HCT116 (cell line): ENCODE measurements around the gene ANGEL1. TPM values are rescaled to one million over a fixed set of nuclear protein-coding genes. Genes with fewer than 3 reads are reported as not detected.

Experiments used
- ATAC-seq: fragments of 200-7000 bp; cut with Tn5 transposase; 2 replicates; pipeline ENCODE4 v1.9.1; 2020; ENCODE audit warnings: mild to moderate bottlenecking, moderate library complexity
- BruUV-seq: library from RNA; stranded (reverse); fragments of 400-500 nt; replicated peaks from 2 replicates; lab custom pipeline; 2021; lab: Mats Ljungman, UMichigan
- CTCF ChIA-PET: fragments of 300-600 bp; sonication (Branson Sonifier 250); formaldehyde crosslinking; loops from one replicate; lab custom pipeline; 2021; ENCODE audit warnings: antibody characterized with exemption; lab: Charles Lee
- POLR2A ChIA-PET: fragments of 300-600, 350-600 bp; sonication (Branson Sonifier 250); formaldehyde crosslinking; loops from one replicate; lab custom pipeline; 2021; ENCODE audit warnings: antibody characterized with exemption; lab: Charles Lee
- RAD21 ChIA-PET, 2 experiments: fragments of 300-600 bp; sonication (Branson Sonifier 250); formaldehyde crosslinking; loops; one replicate each; lab custom pipeline; 2023; ENCODE audit warnings: low total read pairs in 2 of 2; ENCODE audit not compliant: uncharacterized antibody in 2 of 2, unreplicated experiment in 2 of 2, low non-redundant PET in 1 of 2; lab: Charles Lee
- DNase-seq: peaks from one replicate; pipeline ENCODE4 v3.0.0-alpha.2; 2010; ENCODE audit warnings: low read depth, low spot score
- H2AFZ ChIP-seq: fragments of 200-600 bp; shearing (Covaris generic), sonication (generic); 2 replicates; pipeline ENCODE4 v1.6.1; 2017; ENCODE audit warnings: low read depth, mixed run types, mixed read lengths, antibody characterized with exemption, low read length; ENCODE audit not compliant: poor library complexity, severe bottlenecking
- H3K27ac ChIP-seq: 2 replicates; pipeline ENCODE4 v1.5.1; 2012; ENCODE audit warnings: low read depth, low read length
- H3K27me3 ChIP-seq: fragments of 200-600 bp; sonication (generic); 2 replicates; pipeline ENCODE4 v1.6.1; 2016; ENCODE audit warnings: mixed run types, low read length, mixed read lengths; ENCODE audit not compliant: insufficient read depth
- H3K36me3 ChIP-seq, 2 experiments: fragments of 200-500 bp in 1 of 2; fragments of 200-600 bp in 1 of 2; sonication (Bioruptor generic) in 1 of 2; sonication (generic) in 1 of 2; 2 replicates each; pipeline versions ENCODE4 v1.5.1 to v1.6.1; 2014 to 2016; ENCODE audit warnings: low read length in 2 of 2, inconsistent platforms in 1 of 2, mixed read lengths in 1 of 2, mixed run types in 1 of 2; ENCODE audit not compliant: insufficient read depth in 2 of 2, control insufficient read depth in 1 of 2
- H3K4me1 ChIP-seq, 2 experiments: fragments of 200-600 bp in 1 of 2; sonication (generic) in 1 of 2; 2 replicates each; pipeline versions ENCODE4 v1.5.1 to v1.6.1; 2012 to 2017; ENCODE audit warnings: low read length in 2 of 2, inconsistent platforms in 1 of 2, mild to moderate bottlenecking in 1 of 2, mixed read lengths in 1 of 2, mixed run types in 1 of 2, moderate library complexity in 1 of 2; ENCODE audit not compliant: insufficient read depth in 2 of 2, control insufficient read depth in 1 of 2
- H3K4me2 ChIP-seq: fragments of 200-600 bp; sonication (generic); 2 replicates; pipeline ENCODE4 v1.6.1; 2017; ENCODE audit warnings: mixed run types, low read length, mixed read lengths
- H3K4me3 ChIP-seq, 2 experiments: fragments of 200-600 bp in 1 of 2; sonication (generic) in 1 of 2; replicated peaks in 1 of 2; 2 replicates each; pipeline ENCODE4 v1.5.1; 2011 to 2016; ENCODE audit warnings: low read length in 2 of 2, control low read depth in 1 of 2, low read depth in 1 of 2, mild to moderate bottlenecking in 1 of 2, mixed read lengths in 1 of 2, mixed run types in 1 of 2
- H3K79me2 ChIP-seq: fragments of 200-600 bp; sonication (generic); 2 replicates; pipeline ENCODE4 v1.6.1; 2017; ENCODE audit warnings: mild to moderate bottlenecking, mixed run types, low read length, moderate library complexity, mixed read lengths; ENCODE audit not compliant: insufficient read depth
- H3K9ac ChIP-seq: fragments of 200-600 bp; sonication (generic); 2 replicates; pipeline ENCODE4 v1.6.1; 2016; ENCODE audit warnings: low read length, mixed read lengths
- H3K9me2 ChIP-seq: fragments of 200-600 bp; sonication (generic), shearing (Covaris generic); 2 replicates; pipeline ENCODE4 v1.6.1; 2017; ENCODE audit warnings: mixed run types, mild to moderate bottlenecking, moderate library complexity; ENCODE audit not compliant: insufficient read depth
- H3K9me3 ChIP-seq, 2 experiments: fragments of 200-500 bp in 1 of 2; fragments of 200-600 bp in 1 of 2; sonication (Bioruptor generic) in 1 of 2; sonication (generic) in 1 of 2; 2 replicates each; pipeline ENCODE4 v1.6.1; 2014 to 2017; ENCODE audit warnings: low read length in 2 of 2, mixed read lengths in 2 of 2, inconsistent platforms in 1 of 2, low read depth in 1 of 2, mild to moderate bottlenecking in 1 of 2, mixed run types in 1 of 2, moderate library complexity in 1 of 2; ENCODE audit not compliant: control insufficient read depth in 1 of 2, insufficient read depth in 1 of 2
- H4K20me1 ChIP-seq: fragments of 200-600 bp; sonication (generic), shearing (Covaris generic); 2 replicates; pipeline ENCODE4 v1.6.1; 2017; ENCODE audit warnings: mixed run types, mild to moderate bottlenecking, moderate library complexity; ENCODE audit not compliant: insufficient read depth
- ATF3 ChIP-seq: IDR thresholded peaks from 2 replicates; pipeline ENCODE4 v1.6.1; 2012
- EZH2phosphoT487 ChIP-seq: fragments of 200-600 bp; IDR thresholded peaks from 2 replicates; pipeline ENCODE4 v1.6.1; 2018; ENCODE audit warnings: antibody characterized with exemption, borderline replicate concordance
- FOSL1 ChIP-seq: IDR thresholded peaks from 2 replicates; pipeline ENCODE4 v1.6.1; 2012; ENCODE audit warnings: low read depth
- REST ChIP-seq: IDR thresholded peaks from 2 replicates; pipeline ENCODE4 v1.6.1; 2012; ENCODE audit warnings: low read depth
- SP1 ChIP-seq: IDR thresholded peaks from 2 replicates; pipeline ENCODE4 v1.6.1; 2012; ENCODE audit warnings: low read depth
- SRF ChIP-seq: IDR thresholded peaks from 2 replicates; pipeline ENCODE4 v1.6.1; 2012; ENCODE audit warnings: low read depth
- intact Hi-C: fragments of 100-400 bp; cut with micrococcal nuclease; formaldehyde crosslinking; loops from 2 replicates; pipeline ENCODE4 v1.10.0; 2022
- total RNA-seq: library from RNA; stranded (reverse); gene quantifications from one replicate; pipeline ENCODE4 v1.2.1, GENCODE V29; 2021; ENCODE audit not compliant: unreplicated experiment

Gene ANGEL1
- total RNA-seq, 1 experiment from 2014 or later: 20.6 TPM

GRCh38 chr14:76827696-76828296 lies 15.1 kb upstream of the ANGEL1 start:
- ATAC-seq (no peak), DNase-seq (no peak)
- Histone ChIP-seq H3K36me3 (no peaks in the 10 kb centered on the region), H3K4me1 (peaks cover 0 to 5% of the 10 kb centered on the region in 2 experiments; a peak in 1 of 4 replicates), H2AFZ (no peak overlapping the region), H3K27me3 (no peaks in the 10 kb centered on the region), H3K4me3 (no peak overlapping the region), H3K4me2 (no peak overlapping the region), H3K9ac (no peak overlapping the region), H3K79me2 (no peaks in the 10 kb centered on the region), H3K9me3 (no peaks in the 10 kb centered on the region), H3K9me2 (no peaks in the 10 kb centered on the region), H4K20me1 (no peaks in the 10 kb centered on the region), H3K27ac (no peak overlapping the region)
- TF ChIP-seq REST (no peak), FOSL1 (no peak), SRF (no peak), ATF3 (no peak), SP1 (no peak), EZH2phosphoT487 (no peak)
- POLR2A ChIA-PET: no interaction called here
- RAD21 ChIA-PET: no interaction called here
- no TSS peak for BruUV-seq
- CTCF ChIA-PET: no interaction called here
- intact Hi-C loops: no loop called here
